Duodenal mucosa (tissue), 2 donors: ENCODE data around the gene WDR45B.

ENCODE experiments used
- H3K27ac ChIP-seq: one replicate; pipeline ENCODE4 v1.7.0; 2013; ENCODE audit warnings: low read depth, low read length
- H3K27me3 ChIP-seq, 2 donors: one replicate each; pipeline ENCODE4 v1.7.0; 2013; ENCODE audit warnings: low read length in 2 of 2, control low read depth in 1 of 2; ENCODE audit not compliant: insufficient read depth in 2 of 2, control insufficient read depth in 1 of 2
- H3K36me3 ChIP-seq, 2 donors: one replicate each; pipeline ENCODE4 v1.7.0; 2013; ENCODE audit warnings: low read length in 2 of 2, control low read depth in 1 of 2; ENCODE audit not compliant: insufficient read depth in 2 of 2, control insufficient read depth in 1 of 2
- H3K4me1 ChIP-seq, 2 donors: one replicate each; pipeline ENCODE4 v1.7.0; 2013; ENCODE audit warnings: low read length in 2 of 2, control low read depth in 1 of 2; ENCODE audit not compliant: insufficient read depth in 2 of 2, control insufficient read depth in 1 of 2
- H3K4me3 ChIP-seq, 2 donors: one replicate each; pipeline ENCODE4 v1.7.0; 2013; ENCODE audit warnings: low read length in 2 of 2, low read depth in 1 of 2
- H3K9ac ChIP-seq, 2 donors: one replicate each; pipeline ENCODE4 v1.7.0; 2013; ENCODE audit warnings: low read length in 2 of 2, low read depth in 1 of 2
- H3K9me3 ChIP-seq, 2 donors: one replicate each; pipeline ENCODE4 v1.7.0; 2013; ENCODE audit warnings: low read length in 2 of 2, control low read depth in 1 of 2; ENCODE audit not compliant: control insufficient read depth in 1 of 2

The WDR45B gene

DNA sequence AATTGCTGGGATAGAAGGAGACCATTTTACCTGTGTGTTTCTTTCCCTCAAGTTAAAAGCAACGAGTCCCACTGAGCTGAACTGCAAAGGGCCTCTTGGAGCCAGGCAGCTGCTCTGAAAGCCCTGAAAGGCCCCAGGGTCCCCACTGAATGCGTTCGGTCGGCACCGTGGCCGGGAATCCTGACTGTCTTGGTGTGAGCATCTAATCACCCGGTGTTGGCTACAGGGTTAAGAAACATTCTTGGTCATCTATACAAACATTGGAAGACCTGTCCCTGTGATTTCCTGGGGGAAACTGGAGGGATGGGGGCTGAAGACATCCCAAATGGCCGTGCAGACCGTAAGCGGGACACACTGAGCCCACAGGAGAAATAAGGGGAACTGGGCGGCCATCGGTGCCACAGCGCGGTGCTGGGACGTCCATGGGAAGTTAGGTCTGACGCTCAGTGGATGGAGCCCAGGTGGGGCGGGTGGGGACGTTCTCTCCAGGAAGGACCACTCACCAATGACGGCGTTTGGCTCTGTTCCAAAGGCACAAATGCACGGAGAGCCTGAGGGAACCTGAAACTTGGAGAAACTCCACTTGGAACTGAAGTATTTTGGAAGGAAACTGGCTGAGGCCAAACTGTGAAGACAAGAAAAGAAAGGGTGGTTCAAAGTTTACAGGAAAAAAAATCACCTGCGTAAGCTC, 32.1 kb downstream of the WDR45B start:
- H3K9ac ChIP-seq, result no peak overlapping the region
- H3K4me1 ChIP-seq, result no peaks in the 10 kb centered on the region
- H3K27ac ChIP-seq, result no peak overlapping the region
- no peaks in the 10 kb centered on the region for H3K9me3 ChIP-seq
- peaks cover 37 to 73% of the 10 kb centered on the region in 2 donors for H3K36me3 ChIP-seq
- no peaks in the 10 kb centered on the region for H3K27me3 ChIP-seq
- H3K4me3 ChIP-seq, result no peak overlapping the region

- Histone ChIP-seq H3K36me3 (peaks cover 37 to 66% of the 10 kb centered on the region in 2 donors), H3K27ac (no peak overlapping the region), H3K9me3 (no peaks in the 10 kb centered on the region)
Observed at GRCh38 chr17:82615084-82616020, 32.9 kb downstream of the WDR45B start.

GRCh38 chr17:82614095-82614631, 34.1 kb downstream of the WDR45B start:
- H3K4me3 ChIP-seq, result no peak overlapping the region
- H3K9me3 ChIP-seq, result no peaks in the 10 kb centered on the region
- H3K27ac ChIP-seq, result no peak overlapping the region
- peaks cover 37 to 59% of the 10 kb centered on the region in 2 donors for H3K36me3 ChIP-seq
- no peaks in the 10 kb centered on the region for H3K27me3 ChIP-seq
- H3K9ac ChIP-seq, result no peak overlapping the region
- H3K4me1 ChIP-seq, result no peaks in the 10 kb centered on the region

More at GRCh38 chr17:82615084-82616020, 32.9 kb downstream of the WDR45B start:
- no peak overlapping the region for H3K9ac ChIP-seq
- H3K4me1 ChIP-seq, result no peaks in the 10 kb centered on the region
- no peak overlapping the region for H3K4me3 ChIP-seq
- H3K27me3 ChIP-seq, result no peaks in the 10 kb centered on the region

GRCh38 chr17:82613283-82614094, 34.8 kb downstream of the WDR45B start:
- Histone ChIP-seq H3K27ac (no peak overlapping the region), H3K9me3 (no peaks in the 10 kb centered on the region), H3K27me3 (no peaks in the 10 kb centered on the region), H3K4me3 (no peak overlapping the region), H3K4me1 (no peaks in the 10 kb centered on the region), H3K9ac (no peak overlapping the region), H3K36me3 (peaks cover 31 to 57% of the 10 kb centered on the region in 2 donors)

GRCh38 chr17:82611140-82612058, 36.8 kb downstream of the WDR45B start:
- Histone ChIP-seq H3K36me3 (peaks cover 25 to 47% of the 10 kb centered on the region in 2 donors), H3K27ac (no peak overlapping the region), H3K4me3 (no peak overlapping the region), H3K9ac (no peak overlapping the region), H3K4me1 (no peaks in the 10 kb centered on the region), H3K9me3 (no peaks in the 10 kb centered on the region), H3K27me3 (no peaks in the 10 kb centered on the region)

GRCh38 chr17:82609655-82610054, 38.6 kb downstream of the WDR45B start:
- H3K9me3 ChIP-seq, result no peaks in the 10 kb centered on the region
- no peak overlapping the region for H3K4me3 ChIP-seq
- H3K36me3 ChIP-seq, result peaks cover 11 to 43% of the 10 kb centered on the region in 2 donors
- H3K9ac ChIP-seq, result no peak overlapping the region
- no peaks in the 10 kb centered on the region for H3K4me1 ChIP-seq
- no peak overlapping the region for H3K27ac ChIP-seq
- no peaks in the 10 kb centered on the region for H3K27me3 ChIP-seq

- no peak overlapping the region for H3K4me3 ChIP-seq
- no peak overlapping the region for H3K9ac ChIP-seq
- no peak overlapping the region for H3K27ac ChIP-seq
- H3K4me1 ChIP-seq, result peaks cover 5% of the 10 kb centered on the region in 2 donors
- H3K36me3 ChIP-seq, result peaks cover 11 to 39% of the 10 kb centered on the region in 2 donors
- H3K9me3 ChIP-seq, result no peaks in the 10 kb centered on the region
- no peaks in the 10 kb centered on the region for H3K27me3 ChIP-seq
Observed at GRCh38 chr17:82608816-82609215, 39.4 kb downstream of the WDR45B start.

- Histone ChIP-seq H3K4me3 (no peak overlapping the region), H3K36me3 (peaks cover 27 to 58% of the 10 kb centered on the region in 2 donors), H3K27ac (no peak overlapping the region), H3K4me1 (peaks cover 13 to 16% of the 10 kb centered on the region in 2 donors), H3K27me3 (no peaks in the 10 kb centered on the region), H3K9ac (no peak overlapping the region), H3K9me3 (no peaks in the 10 kb centered on the region)
Observed at GRCh38 chr17:82605939-82606600, 42.2 kb downstream of the WDR45B start.
